IMR-90 (cell line): ENCODE data around the gene EPN3. TPM values are rescaled to one million over a fixed set of nuclear protein-coding genes. Genes with fewer than 3 reads are reported as not detected.

ENCODE experiments used
- ATAC-seq: fragments of 200-7000 bp; cut with Tn5 transposase; 2 replicates; pipeline ENCODE4 v1.9.1; 2020; ENCODE audit warnings: low read depth, mild to moderate bottlenecking, moderate library complexity
- BruUV-seq: library from RNA; stranded (reverse); fragments of 400-500 nt; replicated peaks from 2 replicates; lab custom pipeline; 2021; lab: Mats Ljungman, UMichigan
- CTCF ChIA-PET: fragments of 300-600 bp; formaldehyde crosslinking; extraction: SDS; loops from one replicate; lab custom pipeline; 2021; ENCODE audit warnings: antibody characterized with exemption; lab: Yijun Ruan, JAX
- POLR2A ChIA-PET: fragments of 300-600 bp; sonication (Branson Sonifier 250); formaldehyde crosslinking; loops from one replicate; lab custom pipeline; 2022; ENCODE audit warnings: antibody characterized with exemption; ENCODE audit not compliant: unreplicated experiment; lab: Charles Lee
- DNase-seq: peaks from one replicate; pipeline ENCODE4 v3.0.0; 2013
- H2AFZ ChIP-seq: replicated peaks from 2 replicates; pipeline ENCODE3; 2013; ENCODE audit warnings: low read length, mild to moderate bottlenecking; ENCODE audit not compliant: poor library complexity
- H2AK5ac ChIP-seq: 2 replicates; pipeline ENCODE4 v1.6.1; 2013; ENCODE audit warnings: low read depth, low read length, inconsistent platforms
- H2AK9ac ChIP-seq: replicated peaks from 2 replicates; pipeline ENCODE3; 2013; ENCODE audit warnings: mild to moderate bottlenecking, low read depth, low read length, moderate library complexity; ENCODE audit not compliant: poor library complexity
- H2BK120ac ChIP-seq: 2 replicates; pipeline ENCODE4 v1.6.1; 2013; ENCODE audit warnings: low read depth, low read length, inconsistent platforms
- H2BK15ac ChIP-seq: 3 replicates; pipeline ENCODE4 v1.6.1; 2013; ENCODE audit warnings: low read depth, low read length, inconsistent platforms
- H2BK20ac ChIP-seq: 2 replicates; pipeline ENCODE4 v1.6.1; 2013; ENCODE audit warnings: low read depth, mild to moderate bottlenecking, inconsistent platforms, low read length, moderate library complexity
- H2BK5ac ChIP-seq: 2 replicates; pipeline ENCODE4 v1.6.1; 2013; ENCODE audit warnings: mild to moderate bottlenecking, low read depth, low read length, inconsistent platforms; ENCODE audit not compliant: poor library complexity, severe bottlenecking
- H3K14ac ChIP-seq: replicated peaks from 2 replicates; pipeline ENCODE4 v1.6.1; 2013; ENCODE audit warnings: low read depth, low read length, inconsistent platforms
- H3K18ac ChIP-seq: 2 replicates; pipeline ENCODE4 v1.6.1; 2013; ENCODE audit warnings: low read depth, low read length, control low read depth
- H3K23ac ChIP-seq: 2 replicates; pipeline ENCODE4 v1.6.1; 2013; ENCODE audit warnings: low read depth, low read length, inconsistent platforms
- H3K27ac ChIP-seq: 2 replicates; pipeline ENCODE4 v1.5.1; 2013; ENCODE audit warnings: mild to moderate bottlenecking, control low read depth, low read length; ENCODE audit not compliant: insufficient read depth
- H3K27me3 ChIP-seq: 2 replicates; pipeline ENCODE4 v1.6.1; 2013; ENCODE audit warnings: low read length; ENCODE audit not compliant: control insufficient read depth, insufficient read depth
- H3K36me3 ChIP-seq: 2 replicates; pipeline ENCODE4 v1.6.1; 2013; ENCODE audit warnings: low read length, mixed read lengths; ENCODE audit not compliant: control insufficient read depth, insufficient read depth
- H3K4ac ChIP-seq: 2 replicates; pipeline ENCODE4 v1.6.1; 2013; ENCODE audit warnings: low read depth, low read length, inconsistent platforms
- H3K4me1 ChIP-seq: 2 replicates; pipeline ENCODE4 v1.6.1; 2013; ENCODE audit warnings: low read length, mixed read lengths; ENCODE audit not compliant: control insufficient read depth, insufficient read depth
- H3K4me2 ChIP-seq: 2 replicates; pipeline ENCODE4 v1.6.1; 2013; ENCODE audit warnings: low read depth, mild to moderate bottlenecking, control low read depth, low read length, moderate library complexity
- H3K4me3 ChIP-seq: 2 replicates; pipeline ENCODE4 v1.5.1; 2013; ENCODE audit warnings: low read depth, mild to moderate bottlenecking, control low read depth, low read length, moderate library complexity; ENCODE audit not compliant: insufficient read depth
- H3K56ac ChIP-seq: 2 replicates; pipeline ENCODE4 v1.6.1; 2013; ENCODE audit warnings: low read length, inconsistent platforms; ENCODE audit not compliant: insufficient read depth; ENCODE audit errors: extremely low read depth
- H3K79me1 ChIP-seq, 2 experiments: 2 replicates each; pipeline ENCODE4 v1.6.1; 2013; ENCODE audit warnings: low read length in 2 of 2, inconsistent platforms in 1 of 2, low read depth in 1 of 2
- H3K9ac ChIP-seq: 2 replicates; pipeline ENCODE4 v1.6.1; 2013; ENCODE audit warnings: low read depth, low read length, control low read depth
- H3K9me1 ChIP-seq: 2 replicates; pipeline ENCODE4 v1.6.1; 2013; ENCODE audit warnings: low read length, inconsistent platforms; ENCODE audit not compliant: insufficient read depth
- H3K9me3 ChIP-seq: 2 replicates; pipeline ENCODE4 v1.6.1; 2013; ENCODE audit warnings: low read length; ENCODE audit not compliant: control insufficient read depth, insufficient read depth
- H4K20me1 ChIP-seq: 2 replicates; pipeline ENCODE4 v1.6.1; 2013; ENCODE audit warnings: low read length, inconsistent platforms; ENCODE audit not compliant: insufficient read depth
- H4K5ac ChIP-seq: 2 replicates; pipeline ENCODE4 v1.6.1; 2013; ENCODE audit warnings: mild to moderate bottlenecking, low read depth, low read length, control low read depth
- H4K8ac ChIP-seq, 2 experiments: 2 replicates each; pipeline ENCODE4 v1.6.1; 2013; ENCODE audit warnings: low read depth in 2 of 2, low read length in 2 of 2, control low read depth in 1 of 2, inconsistent platforms in 1 of 2
- H4K91ac ChIP-seq: 2 replicates; pipeline ENCODE4 v1.6.1; 2013; ENCODE audit warnings: low read depth, low read length, inconsistent platforms; ENCODE audit not compliant: insufficient read depth
- BHLHE40 ChIP-seq: fragments of 150-350 bp; IDR thresholded peaks from 2 replicates; pipeline ENCODE4 v1.6.1; 2016; ENCODE audit warnings: mild to moderate bottlenecking, low read depth, low read length
- CEBPB ChIP-seq: IDR thresholded peaks from 2 replicates; pipeline ENCODE4 v1.6.1; 2012; ENCODE audit warnings: low read depth, low read length, improper control_type of control experiment
- CHD1 ChIP-seq: IDR thresholded peaks from 2 replicates; pipeline ENCODE4 v1.6.1; 2012; ENCODE audit warnings: low read depth, low read length, improper control_type of control experiment
- FOS ChIP-seq: fragments of 150-350 bp; IDR thresholded peaks from 2 replicates; pipeline ENCODE4 v1.6.1; 2016; ENCODE audit warnings: low read depth, low read length
- MAFK ChIP-seq: IDR thresholded peaks from 2 replicates; pipeline ENCODE4 v1.6.1; 2012; ENCODE audit warnings: low read depth, low read length, improper control_type of control experiment
- MAZ ChIP-seq: IDR thresholded peaks from 2 replicates; pipeline ENCODE4 v1.6.1; 2012; ENCODE audit warnings: low read depth, mild to moderate bottlenecking, low read length, improper control_type of control experiment, moderate library complexity, borderline replicate concordance
- MXI1 ChIP-seq: IDR thresholded peaks from 2 replicates; pipeline ENCODE4 v1.6.1; 2012; ENCODE audit warnings: low read depth, mild to moderate bottlenecking, low read length, moderate library complexity, borderline replicate concordance
- NFE2L2 ChIP-seq: fragments of 150-350 bp; IDR thresholded peaks from 2 replicates; pipeline ENCODE4 v1.6.1; 2016; ENCODE audit warnings: low read depth, mild to moderate bottlenecking, low read length
- POLR2A ChIP-seq: IDR thresholded peaks from 2 replicates; pipeline ENCODE4 v1.6.1; 2012; ENCODE audit warnings: mild to moderate bottlenecking, low read depth, low read length
- RAD21 ChIP-seq: IDR thresholded peaks from 2 replicates; pipeline ENCODE4 v1.6.1; 2012; ENCODE audit warnings: low read length, improper control_type of control experiment
- RCOR1 ChIP-seq: IDR thresholded peaks from 2 replicates; pipeline ENCODE4 v1.6.1; 2012; ENCODE audit warnings: mild to moderate bottlenecking, low read length, improper control_type of control experiment; ENCODE audit not compliant: insufficient replicate concordance
- RFX5 ChIP-seq: IDR thresholded peaks from 2 replicates; pipeline ENCODE4 v1.8.0; 2012; ENCODE audit warnings: low read depth, mild to moderate bottlenecking, low read length, moderate library complexity
- SMC3 ChIP-seq: fragments of 150-350 bp; IDR thresholded peaks from 2 replicates; pipeline ENCODE4 v1.6.1; 2016; ENCODE audit warnings: low read depth, mild to moderate bottlenecking, antibody characterized with exemption, low read length, moderate library complexity
- WGBS, 2 experiments: methylation state at CpG; one replicate each; pipeline versions ENCODE4 v1.1.5 to v1.1.7; 2013; ENCODE audit warnings: missing lambda C conversion rate in 2 of 2; ENCODE audit not compliant: insufficient read length in 1 of 2; ENCODE audit errors: extremely low coverage in 2 of 2; 5-methylcytosine and 5-hydroxymethylcytosine counted together
- dilution Hi-C: fragments of 300-500 bp; cut with HindIII; formaldehyde crosslinking; loops from one replicate; pipeline ENCODE4 v1.14.3; 2018; ENCODE audit warnings: low sequenced_read_pairs; ENCODE audit not compliant: unreplicated experiment
- in situ Hi-C: fragments of 300-500 bp; cut with MboI; formaldehyde crosslinking; loops from 3 replicates; pipeline ENCODE4 v1.14.3; 2019; ENCODE audit warnings: low sequenced_read_pairs, inconsistent platforms, mixed read lengths
- intact Hi-C: fragments of 100-400 bp; cut with micrococcal nuclease; formaldehyde crosslinking; loops from 2 replicates; pipeline ENCODE4 v1.10.0; 2022
- polyA plus RNA-seq, 3 experiments: library from polyadenylated mRNA; depleted of rRNA; stranded (reverse); fragments of >200 nt; gene quantifications; 2 replicates each; pipeline ENCODE4 v1.2.3, GENCODE V29; 2012; ENCODE audit warnings: low replicate concordance in 1 of 3
- total RNA-seq: library from RNA; depleted of rRNA; stranded (reverse); fragments of >200 nt; gene quantifications from 2 replicates; pipeline ENCODE4 v1.2.3, GENCODE V29; 2012
- TF ChIP-seq, protein P1 (sequence below): fragments of 150-350 bp; IDR thresholded peaks from 2 replicates; pipeline ENCODE4 v1.6.1; 2016; ENCODE audit warnings: low read depth, mild to moderate bottlenecking, low read length, moderate library complexity, borderline replicate concordance
- TF ChIP-seq, protein P2 (sequence below): conservative IDR thresholded peaks from 2 replicates; pipeline ENCODE4 v1.5.1; 2012; ENCODE audit warnings: mild to moderate bottlenecking, low read depth, low read length, improper control_type of control experiment
- TF ChIP-seq, protein P3 (sequence below): fragments of 150-350 bp; IDR thresholded peaks from 2 replicates; pipeline ENCODE4 v1.6.1; 2017; ENCODE audit warnings: mild to moderate bottlenecking, antibody characterized with exemption, low read length, low read depth

The EPN3 gene
- total and polyA plus RNA-seq, 2 of the 4 experiments (the other 2 are of a cell fraction), result 0.09 TPM; not detected in 1

DNA sequence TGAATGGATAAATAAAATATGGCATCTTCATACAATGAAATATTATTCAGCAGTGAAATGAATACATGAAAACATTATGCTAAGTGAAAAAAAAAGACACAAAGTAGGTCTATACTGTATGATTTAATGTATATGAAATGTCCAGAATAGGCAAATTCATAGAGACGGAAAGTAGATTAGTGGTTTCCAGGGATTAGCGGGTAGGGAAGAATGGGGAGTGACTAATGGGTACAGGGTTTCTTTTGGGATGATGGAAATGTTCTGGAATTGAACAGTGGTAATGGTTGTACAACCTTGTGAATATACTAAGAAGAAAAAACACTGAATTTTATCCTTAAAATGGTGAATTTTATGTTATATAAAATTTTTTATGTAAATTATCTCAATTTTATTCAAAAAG is 32.8 kb upstream of the EPN3 start:
- no TSS peak for BruUV-seq
- Histone ChIP-seq H3K9me1 (peaks cover 5% of the 10 kb centered on the region; the same call in 1 of the 2 replicates), H2BK20ac (no peak overlapping the region), H3K18ac (no peak overlapping the region), H3K56ac (no peak overlapping the region), H3K4me3 (no peak overlapping the region), H3K9me3 (no peaks in the 10 kb centered on the region), H3K36me3 (no peaks in the 10 kb centered on the region), H4K5ac (no peak overlapping the region), H3K4me1 (peaks cover 4% of the 10 kb centered on the region), H3K9ac (no peak overlapping the region), H3K27ac (no peak overlapping the region), H4K20me1 (no peaks in the 10 kb centered on the region), H2AK9ac (no peak overlapping the region), H3K79me1 (no peaks in the 10 kb centered on the region), H4K8ac (no peak overlapping the region), H3K4ac (no peak overlapping the region), H2BK15ac (no peak overlapping the region), H3K23ac (no peak overlapping the region), H2AFZ (no peak overlapping the region), H3K4me2 (no peak overlapping the region), H2AK5ac (no peak overlapping the region), H4K91ac (no peak overlapping the region), H2BK5ac (no peak overlapping the region), H3K27me3 (no peaks in the 10 kb centered on the region; the same call in 1 of the 2 replicates), H3K14ac (no peak overlapping the region), H2BK120ac (no peak overlapping the region)
- ATAC-seq (no peak), DNase-seq (no peak)
- ChIA-PET POLR2A (no interaction called here), CTCF (interaction anchor here (0.6 kb wide), 1 partner anchor 18 kb away, joined by 4 read pairs; no protein-coding TSS in a partner anchor)
- in situ Hi-C loops (no loop called here), dilution Hi-C loops (no loop called here), intact Hi-C loops (no loop called here)
- no CpG with 5 or more reads among the region's 2 CpGs for WGBS, 2 experiments
- no peak for TF ChIP-seq CHD1
- TF ChIP-seq SMC3, result no peak
- no peak for TF ChIP-seq BHLHE40
- no peak for TF ChIP-seq MAFK
- TF ChIP-seq RFX5, result no peak
- TF ChIP-seq, protein P1, sequence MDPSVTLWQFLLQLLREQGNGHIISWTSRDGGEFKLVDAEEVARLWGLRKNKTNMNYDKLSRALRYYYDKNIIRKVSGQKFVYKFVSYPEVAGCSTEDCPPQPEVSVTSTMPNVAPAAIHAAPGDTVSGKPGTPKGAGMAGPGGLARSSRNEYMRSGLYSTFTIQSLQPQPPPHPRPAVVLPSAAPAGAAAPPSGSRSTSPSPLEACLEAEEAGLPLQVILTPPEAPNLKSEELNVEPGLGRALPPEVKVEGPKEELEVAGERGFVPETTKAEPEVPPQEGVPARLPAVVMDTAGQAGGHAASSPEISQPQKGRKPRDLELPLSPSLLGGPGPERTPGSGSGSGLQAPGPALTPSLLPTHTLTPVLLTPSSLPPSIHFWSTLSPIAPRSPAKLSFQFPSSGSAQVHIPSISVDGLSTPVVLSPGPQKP, result no peak
- no peak for TF ChIP-seq NFE2L2
- TF ChIP-seq, protein P2, sequence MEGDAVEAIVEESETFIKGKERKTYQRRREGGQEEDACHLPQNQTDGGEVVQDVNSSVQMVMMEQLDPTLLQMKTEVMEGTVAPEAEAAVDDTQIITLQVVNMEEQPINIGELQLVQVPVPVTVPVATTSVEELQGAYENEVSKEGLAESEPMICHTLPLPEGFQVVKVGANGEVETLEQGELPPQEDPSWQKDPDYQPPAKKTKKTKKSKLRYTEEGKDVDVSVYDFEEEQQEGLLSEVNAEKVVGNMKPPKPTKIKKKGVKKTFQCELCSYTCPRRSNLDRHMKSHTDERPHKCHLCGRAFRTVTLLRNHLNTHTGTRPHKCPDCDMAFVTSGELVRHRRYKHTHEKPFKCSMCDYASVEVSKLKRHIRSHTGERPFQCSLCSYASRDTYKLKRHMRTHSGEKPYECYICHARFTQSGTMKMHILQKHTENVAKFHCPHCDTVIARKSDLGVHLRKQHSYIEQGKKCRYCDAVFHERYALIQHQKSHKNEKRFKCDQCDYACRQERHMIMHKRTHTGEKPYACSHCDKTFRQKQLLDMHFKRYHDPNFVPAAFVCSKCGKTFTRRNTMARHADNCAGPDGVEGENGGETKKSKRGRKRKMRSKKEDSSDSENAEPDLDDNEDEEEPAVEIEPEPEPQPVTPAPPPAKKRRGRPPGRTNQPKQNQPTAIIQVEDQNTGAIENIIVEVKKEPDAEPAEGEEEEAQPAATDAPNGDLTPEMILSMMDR, result no peak
- TF ChIP-seq CEBPB, result no peak
- TF ChIP-seq MXI1, result no peak
- TF ChIP-seq MAZ, result no peak
- TF ChIP-seq RCOR1, result no peak
- no peak for TF ChIP-seq RAD21
- TF ChIP-seq, protein P3, sequence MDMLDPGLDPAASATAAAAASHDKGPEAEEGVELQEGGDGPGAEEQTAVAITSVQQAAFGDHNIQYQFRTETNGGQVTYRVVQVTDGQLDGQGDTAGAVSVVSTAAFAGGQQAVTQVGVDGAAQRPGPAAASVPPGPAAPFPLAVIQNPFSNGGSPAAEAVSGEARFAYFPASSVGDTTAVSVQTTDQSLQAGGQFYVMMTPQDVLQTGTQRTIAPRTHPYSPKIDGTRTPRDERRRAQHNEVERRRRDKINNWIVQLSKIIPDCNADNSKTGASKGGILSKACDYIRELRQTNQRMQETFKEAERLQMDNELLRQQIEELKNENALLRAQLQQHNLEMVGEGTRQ, result no peak
- no peak for TF ChIP-seq POLR2A
- TF ChIP-seq FOS, result no peak
